HuH-7.5 (cell line): ENCODE data around the gene SLAMF7.

ENCODE experiments used
- DNase-seq: peaks from one replicate; pipeline ENCODE4 v3.0.0; 2011; ENCODE audit warnings: low spot score

The SLAMF7 gene

GRCh38 chr1:160745551-160745950 lies 6.5 kb downstream of the SLAMF7 start:
- DNase-seq: no peak

- DNase-seq: no peak
These were observed 7.9 kb downstream of the SLAMF7 start for GRCh38 chr1:160746836-160747500.

- no peak for DNase-seq
These were observed 8.7 kb downstream of the SLAMF7 start for GRCh38 chr1:160747717-160748116.

- DNase-seq: no peak
These were observed 9.3 kb downstream of the SLAMF7 start for GRCh38 chr1:160748181-160748877.

- no peak for DNase-seq
These were observed 9.8 kb downstream of the SLAMF7 start for GRCh38 chr1:160748878-160749269.

GRCh38 chr1:160750608-160751007 lies 11.6 kb downstream of the SLAMF7 start:
- DNase-seq: no peak

GRCh38 chr1:160752406-160752805 lies 13.4 kb downstream of the SLAMF7 start:
- no peak for DNase-seq

GRCh38 chr1:160752924-160753323 lies 13.9 kb downstream of the SLAMF7 start:
- no peak for DNase-seq

GRCh38 chr1:160753594-160753993 lies 14.5 kb downstream of the SLAMF7 start:
- no peak for DNase-seq

GRCh38 chr1:160755461-160755860 lies 16.4 kb downstream of the SLAMF7 start:
- no peak for DNase-seq

- no peak for DNase-seq
These were observed 17.1 kb downstream of the SLAMF7 start for GRCh38 chr1:160755911-160756848.

- no peak for DNase-seq
These were observed 17.8 kb downstream of the SLAMF7 start for GRCh38 chr1:160756849-160757201.

- DNase-seq: no peak
These were observed 19.5 kb downstream of the SLAMF7 start for GRCh38 chr1:160758521-160758920.

GRCh38 chr1:160759740-160760139 lies 20.7 kb downstream of the SLAMF7 start:
- DNase-seq: no peak

- no peak for DNase-seq
These were observed 22.0 kb downstream of the SLAMF7 start for GRCh38 chr1:160761046-160761445.

GRCh38 chr1:160761886-160762285 lies 22.8 kb downstream of the SLAMF7 start:
- DNase-seq: no peak

- no peak for DNase-seq
These were observed 24.9 kb downstream of the SLAMF7 start for GRCh38 chr1:160763993-160764392.

- no peak for DNase-seq
These were observed 28.6 kb downstream of the SLAMF7 start for GRCh38 chr1:160767395-160768294.

GRCh38 chr1:160768295-160768657 lies 29.2 kb downstream of the SLAMF7 start:
- no peak for DNase-seq

- DNase-seq: no peak
These were observed 33.3 kb downstream of the SLAMF7 start for GRCh38 chr1:160772331-160772730.

- DNase-seq: no peak
These were observed 34.0 kb downstream of the SLAMF7 start for GRCh38 chr1:160773093-160773492.
